Measurements from ENCODE around the gene RAPGEF6.

GRCh38 chr5:131659290-131659689, 24.3 kb upstream of the RAPGEF6 start:
- TF ChIP-seq POLR2A (IDR thresholded peaks at IDR 0.05) (no peak), CTCF (IDR thresholded peaks at IDR 0.05) (no peak)

Data from body of pancreas (tissue), 4 donors.